IMR-90 (cell line): ENCODE measurements around the gene PCIF1. TPM values are rescaled to one million over a fixed set of nuclear protein-coding genes. Genes with fewer than 3 reads are reported as not detected.

ENCODE experiments used
- ATAC-seq: fragments of 200-7000 bp; cut with Tn5 transposase; 2 replicates; pipeline ENCODE4 v1.9.1; 2020; ENCODE audit warnings: low read depth, mild to moderate bottlenecking, moderate library complexity
- BruUV-seq: library from RNA; stranded (reverse); fragments of 400-500 nt; replicated peaks from 2 replicates; lab custom pipeline; 2021; lab: Mats Ljungman, UMichigan
- CTCF ChIA-PET: fragments of 300-600 bp; formaldehyde crosslinking; extraction: SDS; loops from one replicate; lab custom pipeline; 2021; ENCODE audit warnings: antibody characterized with exemption; lab: Yijun Ruan, JAX
- POLR2A ChIA-PET: fragments of 300-600 bp; sonication (Branson Sonifier 250); formaldehyde crosslinking; loops from one replicate; lab custom pipeline; 2022; ENCODE audit warnings: antibody characterized with exemption; ENCODE audit not compliant: unreplicated experiment; lab: Charles Lee
- DNase-seq: peaks from one replicate; pipeline ENCODE4 v3.0.0; 2013
- H2AFZ ChIP-seq: replicated peaks from 2 replicates; pipeline ENCODE3; 2013; ENCODE audit warnings: low read length, mild to moderate bottlenecking; ENCODE audit not compliant: poor library complexity
- H2AK5ac ChIP-seq: 2 replicates; pipeline ENCODE4 v1.6.1; 2013; ENCODE audit warnings: low read depth, low read length, inconsistent platforms
- H2AK9ac ChIP-seq: replicated peaks from 2 replicates; pipeline ENCODE3; 2013; ENCODE audit warnings: mild to moderate bottlenecking, low read depth, low read length, moderate library complexity; ENCODE audit not compliant: poor library complexity
- H2BK120ac ChIP-seq: 2 replicates; pipeline ENCODE4 v1.6.1; 2013; ENCODE audit warnings: low read depth, low read length, inconsistent platforms
- H2BK15ac ChIP-seq: 3 replicates; pipeline ENCODE4 v1.6.1; 2013; ENCODE audit warnings: low read depth, low read length, inconsistent platforms
- H2BK20ac ChIP-seq: 2 replicates; pipeline ENCODE4 v1.6.1; 2013; ENCODE audit warnings: low read depth, mild to moderate bottlenecking, inconsistent platforms, low read length, moderate library complexity
- H2BK5ac ChIP-seq: 2 replicates; pipeline ENCODE4 v1.6.1; 2013; ENCODE audit warnings: mild to moderate bottlenecking, low read depth, low read length, inconsistent platforms; ENCODE audit not compliant: poor library complexity, severe bottlenecking
- H3K14ac ChIP-seq: replicated peaks from 2 replicates; pipeline ENCODE4 v1.6.1; 2013; ENCODE audit warnings: low read depth, low read length, inconsistent platforms
- H3K18ac ChIP-seq: 2 replicates; pipeline ENCODE4 v1.6.1; 2013; ENCODE audit warnings: low read depth, low read length, control low read depth
- H3K23ac ChIP-seq: 2 replicates; pipeline ENCODE4 v1.6.1; 2013; ENCODE audit warnings: low read depth, low read length, inconsistent platforms
- H3K27ac ChIP-seq: 2 replicates; pipeline ENCODE4 v1.5.1; 2013; ENCODE audit warnings: mild to moderate bottlenecking, control low read depth, low read length; ENCODE audit not compliant: insufficient read depth
- H3K27me3 ChIP-seq: 2 replicates; pipeline ENCODE4 v1.6.1; 2013; ENCODE audit warnings: low read length; ENCODE audit not compliant: control insufficient read depth, insufficient read depth
- H3K36me3 ChIP-seq: 2 replicates; pipeline ENCODE4 v1.6.1; 2013; ENCODE audit warnings: low read length, mixed read lengths; ENCODE audit not compliant: control insufficient read depth, insufficient read depth
- H3K4ac ChIP-seq: 2 replicates; pipeline ENCODE4 v1.6.1; 2013; ENCODE audit warnings: low read depth, low read length, inconsistent platforms
- H3K4me1 ChIP-seq: 2 replicates; pipeline ENCODE4 v1.6.1; 2013; ENCODE audit warnings: low read length, mixed read lengths; ENCODE audit not compliant: control insufficient read depth, insufficient read depth
- H3K4me2 ChIP-seq: 2 replicates; pipeline ENCODE4 v1.6.1; 2013; ENCODE audit warnings: low read depth, mild to moderate bottlenecking, control low read depth, low read length, moderate library complexity
- H3K4me3 ChIP-seq: 2 replicates; pipeline ENCODE4 v1.5.1; 2013; ENCODE audit warnings: low read depth, mild to moderate bottlenecking, control low read depth, low read length, moderate library complexity; ENCODE audit not compliant: insufficient read depth
- H3K56ac ChIP-seq: 2 replicates; pipeline ENCODE4 v1.6.1; 2013; ENCODE audit warnings: low read length, inconsistent platforms; ENCODE audit not compliant: insufficient read depth; ENCODE audit errors: extremely low read depth
- H3K79me1 ChIP-seq, 2 experiments: 2 replicates each; pipeline ENCODE4 v1.6.1; 2013; ENCODE audit warnings: low read length in 2 of 2, inconsistent platforms in 1 of 2, low read depth in 1 of 2
- H3K9ac ChIP-seq: 2 replicates; pipeline ENCODE4 v1.6.1; 2013; ENCODE audit warnings: low read depth, low read length, control low read depth
- H3K9me1 ChIP-seq: 2 replicates; pipeline ENCODE4 v1.6.1; 2013; ENCODE audit warnings: low read length, inconsistent platforms; ENCODE audit not compliant: insufficient read depth
- H3K9me3 ChIP-seq: 2 replicates; pipeline ENCODE4 v1.6.1; 2013; ENCODE audit warnings: low read length; ENCODE audit not compliant: control insufficient read depth, insufficient read depth
- H4K20me1 ChIP-seq: 2 replicates; pipeline ENCODE4 v1.6.1; 2013; ENCODE audit warnings: low read length, inconsistent platforms; ENCODE audit not compliant: insufficient read depth
- H4K5ac ChIP-seq: 2 replicates; pipeline ENCODE4 v1.6.1; 2013; ENCODE audit warnings: mild to moderate bottlenecking, low read depth, low read length, control low read depth
- H4K8ac ChIP-seq, 2 experiments: 2 replicates each; pipeline ENCODE4 v1.6.1; 2013; ENCODE audit warnings: low read depth in 2 of 2, low read length in 2 of 2, control low read depth in 1 of 2, inconsistent platforms in 1 of 2
- H4K91ac ChIP-seq: 2 replicates; pipeline ENCODE4 v1.6.1; 2013; ENCODE audit warnings: low read depth, low read length, inconsistent platforms; ENCODE audit not compliant: insufficient read depth
- CHD1 ChIP-seq: IDR thresholded peaks from 2 replicates; pipeline ENCODE4 v1.6.1; 2012; ENCODE audit warnings: low read depth, low read length, improper control_type of control experiment
- ELK1 ChIP-seq: fragments of 150-350 bp; IDR thresholded peaks from 2 replicates; pipeline ENCODE4 v1.6.1; 2016; ENCODE audit warnings: low read depth, mild to moderate bottlenecking, low read length, moderate library complexity, borderline replicate concordance
- MXI1 ChIP-seq: IDR thresholded peaks from 2 replicates; pipeline ENCODE4 v1.6.1; 2012; ENCODE audit warnings: low read depth, mild to moderate bottlenecking, low read length, moderate library complexity, borderline replicate concordance
- POLR2A ChIP-seq: IDR thresholded peaks from 2 replicates; pipeline ENCODE4 v1.6.1; 2012; ENCODE audit warnings: mild to moderate bottlenecking, low read depth, low read length
- WGBS, 2 experiments: methylation state at CpG; one replicate each; pipeline versions ENCODE4 v1.1.5 to v1.1.7; 2013; ENCODE audit warnings: missing lambda C conversion rate in 2 of 2; ENCODE audit not compliant: insufficient read length in 1 of 2; ENCODE audit errors: extremely low coverage in 2 of 2; 5-methylcytosine and 5-hydroxymethylcytosine counted together
- dilution Hi-C: fragments of 300-500 bp; cut with HindIII; formaldehyde crosslinking; loops from one replicate; pipeline ENCODE4 v1.14.3; 2018; ENCODE audit warnings: low sequenced_read_pairs; ENCODE audit not compliant: unreplicated experiment
- in situ Hi-C: fragments of 300-500 bp; cut with MboI; formaldehyde crosslinking; loops from 3 replicates; pipeline ENCODE4 v1.14.3; 2019; ENCODE audit warnings: low sequenced_read_pairs, inconsistent platforms, mixed read lengths
- intact Hi-C: fragments of 100-400 bp; cut with micrococcal nuclease; formaldehyde crosslinking; loops from 2 replicates; pipeline ENCODE4 v1.10.0; 2022
- polyA plus RNA-seq, 3 experiments: library from polyadenylated mRNA; depleted of rRNA; stranded (reverse); fragments of >200 nt; gene quantifications; 2 replicates each; pipeline ENCODE4 v1.2.3, GENCODE V29; 2012; ENCODE audit warnings: low replicate concordance in 1 of 3
- total RNA-seq: library from RNA; depleted of rRNA; stranded (reverse); fragments of >200 nt; gene quantifications from 2 replicates; pipeline ENCODE4 v1.2.3, GENCODE V29; 2012

Gene PCIF1
- total and polyA plus RNA-seq, 2 of the 4 experiments (the other 2 are of a cell fraction): 5.4 to 18.3 TPM

DNA sequence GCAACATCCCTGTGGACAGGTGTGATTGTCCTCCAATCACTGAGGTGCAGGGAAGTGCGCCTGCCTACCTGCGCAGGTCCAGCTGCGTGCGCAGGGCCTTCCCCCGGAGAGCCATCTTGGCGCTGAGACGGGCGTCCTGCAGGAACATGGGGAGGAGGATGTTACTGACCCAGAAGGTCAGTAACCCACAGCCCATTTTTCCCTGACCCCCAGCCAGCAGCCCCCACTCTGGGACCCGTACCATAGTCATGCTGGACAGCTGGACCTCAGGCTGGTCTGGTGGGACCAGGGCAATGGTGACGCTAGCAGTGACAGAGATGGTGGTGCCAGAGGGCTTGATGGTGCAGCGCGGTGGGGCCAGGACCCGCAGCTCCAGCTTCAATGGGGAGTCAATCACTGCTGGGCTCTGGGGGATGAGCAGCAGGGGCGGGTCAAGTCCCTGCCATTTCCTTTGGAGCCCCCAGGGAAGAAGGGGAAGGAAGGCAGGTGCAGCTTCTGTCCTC lies 32.2 kb upstream of the PCIF1 start:
- Histone ChIP-seq H3K14ac (no peak overlapping the region), H4K91ac (no peak overlapping the region), H3K27me3 (no peaks in the 10 kb centered on the region), H3K27ac (no peak overlapping the region), H2AK9ac (no peak overlapping the region), H3K4me2 (no peak overlapping the region), H3K79me1 (peaks cover 0 to 4% of the 10 kb centered on the region in 2 experiments; a peak in 1 of 4 replicates), H4K5ac (no peak overlapping the region), H3K9me3 (no peaks in the 10 kb centered on the region), H3K36me3 (peaks cover 45% of the 10 kb centered on the region), H2AK5ac (no peak overlapping the region), H3K56ac (no peak overlapping the region), H2BK120ac (no peak overlapping the region), H3K4me1 (peaks cover 3% of the 10 kb centered on the region), H2BK15ac (no peak overlapping the region), H2BK5ac (no peak overlapping the region), H3K9ac (no peak overlapping the region), H3K4me3 (no peak overlapping the region), H3K18ac (no peak overlapping the region), H2AFZ (no peak overlapping the region), H3K4ac (no peak overlapping the region), H3K9me1 (peaks cover 14% of the 10 kb centered on the region), H4K8ac (no peak overlapping the region), H3K23ac (no peak overlapping the region), H4K20me1 (peaks cover 5% of the 10 kb centered on the region; the same call in 1 of the 2 replicates), H2BK20ac (no peak overlapping the region)
- CTCF ChIA-PET: no interaction called here
- in situ Hi-C loops: loop anchor here (25.0 kb wide), 1 partner anchor 565 kb away; the partner anchor contains the start of gene SDC4
- TF ChIP-seq ELK1 (no peak), MXI1 (no peak), CHD1 (no peak), POLR2A (no peak)
- WGBS, 2 experiments: 100% methylated on average over 1 of the region's 14 CpGs; no CpG with 5 or more reads in 1 of the 2 experiments
- DNase-seq (no peak), ATAC-seq (no peak)
- intact Hi-C loops: no loop called here
- dilution Hi-C loops: no loop called here
- POLR2A ChIA-PET: no interaction called here
- BruUV-seq: no TSS peak
